HL-60 (cell line): Measurements from ENCODE around the gene NMNAT2.

Source experiments
- CTCF ChIP-seq: IDR thresholded peaks from one replicate; pipeline ENCODE4 v1.5.1; 2011; ENCODE audit warnings: low read length, control low read depth, inconsistent platforms; ENCODE audit not compliant: insufficient read depth
- GABPA ChIP-seq: IDR thresholded peaks from 2 replicates; pipeline ENCODE4 v1.6.1; 2012; ENCODE audit warnings: low read depth
- POLR2AphosphoS5 ChIP-seq: IDR thresholded peaks from 2 replicates; pipeline ENCODE4 v1.6.1; 2012; ENCODE audit warnings: low read depth

- TF ChIP-seq POLR2AphosphoS5 (no peak), CTCF (no peak), GABPA (no peak)
Measured at GRCh38 chr1:183242556-183242955, 175.6 kb downstream of the NMNAT2 start.
